Adrenal gland (tissue), 12 donors: ENCODE data around the gene KIRREL1. TPM values are rescaled to one million over a fixed set of nuclear protein-coding genes. Genes with fewer than 3 reads are reported as not detected.

Experiments used
- DNase-seq, 7 donors: peaks; one replicate each; pipeline ENCODE4 v3.0.0-alpha.2; 2019 to 2020
- H3K27ac ChIP-seq, 5 donors: fragments of 200-600 bp; sonication (generic) in 4 of 5; 1 replicate in 3 of 5; 2 replicates in 2 of 5; pipeline versions ENCODE4 v1.5.1 to v1.8.0; 2016 to 2020; ENCODE audit warnings: mild to moderate bottlenecking in 1 of 5
- H3K27me3 ChIP-seq: fragments of 200-600 bp; 2 replicates; pipeline ENCODE4 v1.8.0; 2021
- H3K36me3 ChIP-seq, 2 donors: fragments of 200-600 bp; replicated peaks in 1 of 2; 1 replicate in 1 of 2; 2 replicates in 1 of 2; pipeline versions ENCODE4 v1.5.1 to v1.8.0; 2018 to 2022
- H3K4me1 ChIP-seq, 2 donors: fragments of 200-600 bp; replicated peaks in 1 of 2; 1 replicate in 1 of 2; 2 replicates in 1 of 2; pipeline versions ENCODE4 v1.5.1 to v1.8.0; 2018 to 2021
- H3K4me3 ChIP-seq, 4 donors: fragments of 200-600 bp; sonication (generic) in 3 of 4; one replicate each; pipeline ENCODE4 v1.5.1; 2016 to 2018
- H3K9me3 ChIP-seq, 3 donors: fragments of 200-600 bp; sonication (generic) in 1 of 3; replicated peaks in 1 of 3; 1 replicate in 2 of 3; 2 replicates in 1 of 3; pipeline versions ENCODE4 v1.5.1 to v1.8.0; 2016 to 2021
- POLR2A ChIP-seq, 2 donors: fragments of 450-650 bp; IDR thresholded peaks; one replicate each; pipeline ENCODE4 v1.6.1; 2017; ENCODE audit warnings: antibody characterized with exemption in 2 of 2, mild to moderate bottlenecking in 2 of 2, moderate library complexity in 1 of 2
- WGBS, 4 donors: extraction: QIAGEN DNeasy Blood & Tissue Kit in 2 of 4; methylation state at CpG; one replicate each; pipeline versions ENCODE4 v1.1.5 to v1.1.7; 2013 to 2017; 5-methylcytosine and 5-hydroxymethylcytosine counted together
- intact Hi-C, 2 donors: fragments of 100-400 bp; cut with DNase I; formaldehyde crosslinking; loops; one replicate each; pipeline versions ENCODE4 v1.14.1 to v1.15.0; 2022 to 2023
- polyA plus RNA-seq, 3 donors: library from polyadenylated mRNA; stranded (reverse); fragments of 200-250 nt in 2 of 3; fragments of 350-450 nt in 1 of 3; fragmentation: Illumina TruSeq in 1 of 3; extraction: RNeasy Lipid Tissue Mini Kit (QIAGEN cat#74804) in 1 of 3; gene quantifications; one replicate each; pipeline ENCODE4 v1.2.3, GENCODE V29; 2013 to 2014
- total RNA-seq, 9 donors: library from RNA; depleted of rRNA in 4 of 9; stranded (reverse); fragments of >200 nt in 4 of 9; fragments of 120-200 nt in 1 of 9; fragmentation: NEBNext Ultra II Directional in 1 of 9; extraction: Animal tissue kit (Norgen Biotek cat#: 25700) in 1 of 9; gene quantifications; one replicate each; pipeline versions ENCODE4 v1.1.0 to v1.2.4, GENCODE V29; 2013 to 2023
- TF ChIP-seq, protein P1 (sequence below), 6 experiments: fragments of 450-650 bp in 4 of 6; fragments of 200-600 bp in 2 of 6; sonication (generic) in 1 of 6; IDR thresholded peaks; 1 replicate in 5 of 6; 2 replicates in 1 of 6; pipeline versions ENCODE4 v1.5.1 to v1.8.0; 2016 to 2021; ENCODE audit warnings: antibody characterized with exemption in 6 of 6, mild to moderate bottlenecking in 2 of 6, moderate library complexity in 1 of 6
- donor health status: healthy with polysubstance abuse.
- donor health status: Bipolar disorder and iron deficiency.
- donor health status: DM: yes; HTN: yes; CAD: no.
- donor health status: DM: no; HTN: no; CAD: no.
- donor health status: DM: no; HTN: no; CAD: no.
- donor health status: DM: yes; HTN: yes; CAD: no.

Gene KIRREL1
- total and polyA plus RNA-seq, 12 donors, result 10.1 to 57.2 (median 39.8) TPM

DNA sequence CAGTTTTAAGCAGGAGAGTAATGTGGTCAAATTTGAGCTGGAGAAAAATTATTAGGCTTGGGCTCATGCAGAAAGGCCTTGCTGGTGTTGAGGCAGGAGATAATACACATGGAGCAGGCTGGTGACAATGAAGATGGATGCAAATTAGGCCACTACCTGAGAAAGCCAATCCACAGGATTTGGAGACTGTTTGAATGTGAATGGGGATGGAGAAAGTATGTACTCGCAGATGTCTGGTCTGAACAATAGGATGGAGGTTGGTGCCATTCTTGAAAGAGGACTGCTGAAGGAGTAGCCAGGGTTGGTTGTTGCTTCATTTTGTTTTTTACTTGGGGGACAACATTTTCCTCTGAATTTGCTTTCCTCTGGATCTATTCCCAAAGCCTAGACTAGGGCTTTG is 8.0 kb upstream of the KIRREL1 start:
- no peaks in the 10 kb centered on the region for H3K27me3 ChIP-seq
- no peaks in the 10 kb centered on the region for H3K36me3 ChIP-seq
- DNase-seq, result no peak
- H3K9me3 ChIP-seq, result no peaks in the 10 kb centered on the region
- no peaks in the 10 kb centered on the region for H3K4me1 ChIP-seq
- TF ChIP-seq POLR2A (IDR thresholded peaks at IDR 0.05), result no peak
- TF ChIP-seq, protein P1, sequence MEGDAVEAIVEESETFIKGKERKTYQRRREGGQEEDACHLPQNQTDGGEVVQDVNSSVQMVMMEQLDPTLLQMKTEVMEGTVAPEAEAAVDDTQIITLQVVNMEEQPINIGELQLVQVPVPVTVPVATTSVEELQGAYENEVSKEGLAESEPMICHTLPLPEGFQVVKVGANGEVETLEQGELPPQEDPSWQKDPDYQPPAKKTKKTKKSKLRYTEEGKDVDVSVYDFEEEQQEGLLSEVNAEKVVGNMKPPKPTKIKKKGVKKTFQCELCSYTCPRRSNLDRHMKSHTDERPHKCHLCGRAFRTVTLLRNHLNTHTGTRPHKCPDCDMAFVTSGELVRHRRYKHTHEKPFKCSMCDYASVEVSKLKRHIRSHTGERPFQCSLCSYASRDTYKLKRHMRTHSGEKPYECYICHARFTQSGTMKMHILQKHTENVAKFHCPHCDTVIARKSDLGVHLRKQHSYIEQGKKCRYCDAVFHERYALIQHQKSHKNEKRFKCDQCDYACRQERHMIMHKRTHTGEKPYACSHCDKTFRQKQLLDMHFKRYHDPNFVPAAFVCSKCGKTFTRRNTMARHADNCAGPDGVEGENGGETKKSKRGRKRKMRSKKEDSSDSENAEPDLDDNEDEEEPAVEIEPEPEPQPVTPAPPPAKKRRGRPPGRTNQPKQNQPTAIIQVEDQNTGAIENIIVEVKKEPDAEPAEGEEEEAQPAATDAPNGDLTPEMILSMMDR (IDR thresholded peaks at IDR 0.05), result no peak
- intact Hi-C loops, result no loop called here
- no peak overlapping the region for H3K27ac ChIP-seq
- 94 to 100% (median 96%) methylated on average over 1 of the region's 1 CpG for WGBS, 4 donors
- H3K4me3 ChIP-seq, result no peak overlapping the region

DNA sequence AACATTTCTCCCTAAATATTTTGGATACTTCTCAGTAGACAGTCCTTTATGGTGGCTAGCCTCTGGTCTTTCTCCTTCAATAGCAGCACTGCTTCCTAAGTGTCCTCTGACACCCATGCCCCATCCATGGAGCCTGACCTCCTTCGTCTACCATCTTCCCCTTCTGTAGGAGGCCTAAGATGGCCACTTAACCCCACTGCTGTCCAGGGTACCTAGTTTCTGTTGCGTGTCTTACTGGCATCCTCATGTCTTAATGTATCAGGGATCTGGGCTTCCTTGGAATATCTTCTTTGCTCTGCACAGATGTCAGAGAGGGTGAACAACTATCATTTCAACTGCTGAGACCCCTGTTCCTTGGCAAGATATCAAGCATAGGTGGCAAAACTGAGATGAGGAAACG is 5.4 kb upstream of the KIRREL1 start:
- 80 to 84% (median 81%) methylated on average over 3 of the region's 3 CpGs for WGBS, 4 donors
- intact Hi-C loops, result no loop called here
- H3K27ac ChIP-seq, result no peak overlapping the region
- no peak for DNase-seq
- H3K27me3 ChIP-seq, result no peaks in the 10 kb centered on the region
- peaks cover 0 to 5% of the 10 kb centered on the region in 2 donors for H3K4me1 ChIP-seq
- H3K9me3 ChIP-seq, result no peaks in the 10 kb centered on the region
- no peak for TF ChIP-seq POLR2A (IDR thresholded peaks at IDR 0.05)
- TF ChIP-seq, protein P1 (IDR thresholded peaks at IDR 0.05), result no peak
- no peaks in the 10 kb centered on the region for H3K36me3 ChIP-seq
- no peak overlapping the region for H3K4me3 ChIP-seq

DNA sequence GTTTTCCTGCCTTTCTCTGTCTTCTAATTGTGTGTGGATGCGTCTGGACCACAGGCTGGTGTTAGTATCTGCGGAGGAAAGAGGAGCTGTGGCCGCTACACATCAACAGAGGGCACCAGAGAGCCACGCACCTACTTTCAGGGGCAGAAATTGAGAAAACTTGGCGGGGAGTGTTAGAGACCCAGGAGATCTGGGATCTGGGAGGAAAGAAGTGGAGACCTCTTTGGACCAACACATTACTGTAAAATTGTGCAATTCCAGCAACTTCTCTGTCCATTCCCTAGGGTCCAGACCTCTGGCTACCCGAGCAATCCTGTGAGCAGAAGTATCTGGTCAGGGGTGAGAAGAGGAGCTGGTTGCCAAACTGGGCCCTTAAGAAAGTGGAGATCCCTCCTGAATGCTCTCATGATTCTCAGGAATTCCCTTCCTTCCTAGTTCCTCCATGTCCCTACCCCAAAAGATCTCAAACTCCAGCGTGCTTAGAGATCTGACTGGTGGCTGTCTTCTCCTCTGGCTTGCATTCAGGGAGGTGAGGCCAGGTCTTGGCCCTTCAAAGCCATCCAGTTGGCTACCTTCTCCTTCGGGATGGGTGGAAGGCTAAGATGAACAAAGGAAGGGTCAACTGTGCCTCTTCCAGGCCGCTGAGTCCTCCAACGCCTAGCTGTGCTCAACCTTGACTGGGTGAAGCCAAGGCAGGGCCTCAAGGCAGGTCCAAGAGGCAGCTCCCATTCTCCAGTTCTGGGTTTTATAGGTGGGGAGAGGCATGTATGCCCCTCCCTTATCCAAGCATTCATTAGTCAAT is 1.2 kb upstream of the KIRREL1 start:
- TF ChIP-seq POLR2A (IDR thresholded peaks at IDR 0.05), result no peak
- TF ChIP-seq, protein P1 (IDR thresholded peaks at IDR 0.05), result peak; percentile 84 to 98 (median 94)
- Histone ChIP-seq H3K36me3 (no peaks in the 10 kb centered on the region), H3K4me3 (no peak overlapping the region), H3K4me1 (peaks cover 25 to 26% of the 10 kb centered on the region in 2 donors), H3K27me3 (no peaks in the 10 kb centered on the region), H3K27ac (peak overlapping the region in 4 of 5 donors; percentile 44 to 91 (median 52)), H3K9me3 (no peaks in the 10 kb centered on the region)
- intact Hi-C loops, result loop anchor here (2.0 to 5.0 kb wide), 3 partner anchors 45 to 95 kb away; no protein-coding TSS in a partner anchor
- DNase-seq, result peak; percentile 65 to 87 (median 77)
- WGBS, 4 donors, result 31 to 41% (median 37%) methylated on average over 10 of the region's 10 CpGs

DNA sequence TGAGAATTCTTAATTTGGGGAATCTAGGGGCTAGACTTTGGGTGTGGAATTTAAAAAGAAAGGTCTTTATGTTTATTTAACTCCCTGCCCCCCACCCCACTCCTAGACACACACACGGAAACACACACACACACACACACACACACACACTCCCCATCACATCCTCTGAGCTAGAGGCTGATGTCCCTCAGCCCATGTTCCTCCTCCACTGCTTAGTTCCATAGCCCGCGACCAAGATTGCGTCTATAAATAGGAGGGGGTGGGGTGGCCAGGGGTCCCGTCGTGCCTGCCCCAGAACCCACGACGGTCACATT is 655 bp upstream of the KIRREL1 start:
- Histone ChIP-seq H3K27ac (peak overlapping the region in 3 of 5 donors; percentile 85 to 91 (median 89)), H3K36me3 (no peaks in the 10 kb centered on the region), H3K4me3 (peak overlapping the region in 2 of 4 donors; percentile 69 to 92), H3K4me1 (peaks cover 29 to 30% of the 10 kb centered on the region in 2 donors), H3K9me3 (no peaks in the 10 kb centered on the region), H3K27me3 (no peaks in the 10 kb centered on the region)
- no peak for DNase-seq
- no peak for TF ChIP-seq POLR2A (IDR thresholded peaks at IDR 0.05)
- TF ChIP-seq, protein P1 (IDR thresholded peaks at IDR 0.05), result no peak
- WGBS, 4 donors, result 3 to 7% (median 6%) methylated on average over 8 of the region's 8 CpGs
- intact Hi-C loops, result loop anchor here (2.0 to 5.0 kb wide), 3 partner anchors 45 to 95 kb away; no protein-coding TSS in a partner anchor
